Activated naive CD4-positive, alpha-beta T cell (primary cell): ENCODE data around the gene AGAP9.
"Not testable (repeated sequence)": the region's sequence is repeated elsewhere in the genome, so short reads cannot be mapped to it uniquely, and the experiment has no call there.

Experiments
- DNase-seq, 4 experiments: peaks; one replicate each; lab custom pipeline; 2025; lab: John Stamatoyannopoulos, UW

Gene AGAP9

GRCh38 chr10:47457528-47457820 is 66.0 kb downstream of the AGAP9 start:
- no peak for DNase-seq

- DNase-seq = no peak
Measured at GRCh38 chr10:47456794-47457527, 66.5 kb downstream of the AGAP9 start.

- DNase-seq = no peak
Measured at GRCh38 chr10:47456079-47456785, 67.2 kb downstream of the AGAP9 start.

- DNase-seq = not testable (repeated sequence)
Measured at GRCh38 chr10:47455350-47456078, 67.9 kb downstream of the AGAP9 start.

- DNase-seq = no peak
Measured at GRCh38 chr10:47454780-47455058, 68.7 kb downstream of the AGAP9 start.

- no peak for DNase-seq
Measured at GRCh38 chr10:47454008-47454779, 69.2 kb downstream of the AGAP9 start.

- no peak for DNase-seq
Measured at GRCh38 chr10:47453141-47454007, 70.1 kb downstream of the AGAP9 start.

GRCh38 chr10:47452495-47453140 is 70.8 kb downstream of the AGAP9 start:
- DNase-seq = no peak

GRCh38 chr10:47451998-47452494 is 71.4 kb downstream of the AGAP9 start:
- DNase-seq = no peak
